ENCODE data around the gene ESR1.
"Not testable (repeated sequence)": the region's sequence is repeated elsewhere in the genome, so short reads cannot be mapped to it uniquely, and the experiment has no call there.

ESR1 gene

DNA sequence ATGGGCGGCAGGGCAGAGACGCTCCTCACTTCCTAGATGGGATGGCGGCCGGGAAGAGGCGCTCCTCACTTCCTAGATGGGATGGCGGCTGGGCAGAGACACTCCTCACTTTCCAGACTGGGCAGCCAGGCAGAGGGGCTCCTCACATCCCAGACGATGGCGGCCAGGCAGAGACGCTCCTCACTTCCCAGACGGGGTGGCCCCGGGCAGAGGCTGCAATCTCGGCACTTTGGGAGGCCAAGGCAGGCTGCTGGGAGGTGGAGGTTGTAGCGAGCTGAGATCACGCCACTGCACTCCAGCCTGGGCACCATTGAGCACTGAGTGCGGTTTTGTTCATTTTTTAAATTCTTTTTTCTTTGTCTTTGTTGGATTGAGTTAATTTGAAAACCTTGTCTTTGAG lies 92.3 kb downstream of the ESR1 start:
- DNase-seq: not testable (repeated sequence)

DNA sequence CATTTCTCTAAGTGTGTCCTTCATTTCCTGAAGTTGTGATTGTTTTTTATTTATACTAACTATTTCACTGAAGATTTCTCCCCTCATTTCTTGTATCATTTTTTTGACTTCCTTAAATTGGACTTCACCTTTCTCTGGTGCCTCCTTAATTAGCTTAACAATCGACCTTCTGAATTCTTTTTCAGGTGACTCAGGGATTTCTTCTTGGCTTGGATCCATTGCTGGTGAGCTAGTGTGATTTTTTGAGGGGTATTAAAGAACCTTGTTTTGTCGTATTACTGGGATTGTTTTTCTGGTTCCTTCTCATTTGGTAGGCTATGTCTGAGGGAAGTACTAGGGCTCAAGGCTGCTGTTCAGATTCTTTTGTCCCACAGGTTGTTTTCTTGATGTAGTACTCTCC lies 92.8 kb downstream of the ESR1 start:
- DNase-seq: no peak

DNA sequence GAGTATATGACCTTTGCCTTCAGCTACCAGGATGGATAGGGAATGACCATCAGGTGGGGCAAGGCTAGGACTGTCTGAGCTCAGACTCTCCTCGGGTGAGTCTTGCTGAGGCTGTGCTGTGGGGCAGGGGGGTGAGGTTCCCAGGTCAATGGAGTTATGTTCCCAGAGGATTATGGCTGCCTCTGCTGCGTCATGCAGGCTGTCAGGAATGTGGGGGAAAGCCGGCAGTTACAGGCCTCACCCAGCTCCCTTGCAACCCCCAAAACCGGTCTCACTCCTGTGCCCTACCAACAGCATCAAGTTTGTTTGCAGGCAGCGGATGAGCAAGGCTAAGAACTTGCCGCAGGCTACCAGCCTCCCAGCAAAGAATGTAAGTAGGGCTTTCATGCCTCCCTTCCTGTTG lies 93.5 kb downstream of the ESR1 start:
- no peak for DNase-seq

DNA sequence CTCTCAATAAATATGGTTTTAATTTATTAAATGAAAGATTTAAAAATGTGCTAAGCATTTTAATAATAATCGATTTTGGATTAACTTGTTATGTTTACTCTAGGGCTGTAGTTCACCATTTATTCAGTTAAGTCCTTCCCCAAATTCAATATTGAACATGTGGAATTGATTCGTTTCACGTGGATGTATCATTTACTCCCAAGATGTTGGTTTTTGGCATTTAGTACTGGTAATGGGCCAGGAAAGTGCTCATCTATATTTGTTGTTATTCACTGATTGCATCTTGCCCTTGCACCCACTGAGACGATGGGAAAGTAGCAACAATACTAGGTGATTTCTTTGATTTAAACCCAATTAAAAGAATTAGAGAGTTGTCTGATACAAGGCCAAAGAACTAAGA lies 97.1 kb downstream of the ESR1 start:
- DNase-seq: no peak

DNA sequence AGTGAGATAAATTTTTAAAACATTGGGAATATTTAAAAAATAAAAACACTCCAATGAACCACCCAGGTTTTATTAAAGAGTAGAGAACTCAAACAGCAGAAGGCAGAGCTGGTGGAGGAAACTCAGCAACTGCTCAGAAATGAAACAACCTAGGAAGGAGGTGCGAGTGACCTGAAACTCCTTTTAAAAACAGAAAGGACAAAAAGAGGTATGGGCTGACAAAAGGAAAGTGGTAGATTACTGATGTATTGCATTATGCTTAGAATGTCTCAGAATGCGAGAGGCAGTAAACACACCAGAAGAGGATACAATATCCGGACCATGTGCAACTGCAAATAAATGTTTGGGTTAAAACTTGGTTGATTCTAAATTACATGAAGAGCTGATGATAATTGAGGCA lies 97.6 kb downstream of the ESR1 start:
- DNase-seq: no peak

DNA sequence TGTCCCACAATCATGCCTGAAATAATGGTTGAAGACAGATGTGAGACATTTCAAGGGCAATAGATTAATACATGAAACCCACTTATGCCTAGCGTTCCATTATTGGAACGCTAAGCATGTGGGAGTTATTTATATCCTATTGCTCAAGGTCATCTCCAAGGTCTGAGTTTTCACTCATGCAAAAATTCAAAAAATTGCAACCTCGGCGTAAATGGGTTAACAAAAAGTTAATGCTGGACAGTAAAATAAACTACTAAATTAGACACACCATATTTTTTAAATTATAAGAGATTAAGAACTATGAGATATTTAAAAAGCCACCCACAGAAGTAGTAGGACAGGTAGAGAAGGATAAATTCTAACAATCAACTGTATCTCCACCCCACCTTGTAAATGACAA lies 98.4 kb downstream of the ESR1 start:
- no peak for DNase-seq

DNA sequence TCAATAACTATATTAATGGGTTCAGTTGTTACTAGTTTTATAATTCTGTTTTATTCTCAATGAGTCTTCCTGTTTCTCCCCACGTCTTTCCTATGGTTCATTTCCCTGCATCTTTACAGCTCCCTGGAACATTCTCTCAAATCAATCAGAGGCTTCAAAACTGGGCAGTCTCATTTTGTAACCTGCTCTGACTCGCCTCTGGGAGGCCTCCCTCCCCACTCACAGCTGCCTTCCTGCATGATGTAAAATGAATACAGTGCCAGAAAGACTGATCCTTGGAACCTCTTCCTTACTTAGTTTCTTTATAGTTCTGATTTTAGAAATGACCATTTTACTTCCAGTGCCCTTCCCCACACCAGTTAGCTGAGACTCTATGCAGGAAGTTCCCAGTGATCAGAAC lies 103.9 kb downstream of the ESR1 start:
- no peak for DNase-seq

DNA sequence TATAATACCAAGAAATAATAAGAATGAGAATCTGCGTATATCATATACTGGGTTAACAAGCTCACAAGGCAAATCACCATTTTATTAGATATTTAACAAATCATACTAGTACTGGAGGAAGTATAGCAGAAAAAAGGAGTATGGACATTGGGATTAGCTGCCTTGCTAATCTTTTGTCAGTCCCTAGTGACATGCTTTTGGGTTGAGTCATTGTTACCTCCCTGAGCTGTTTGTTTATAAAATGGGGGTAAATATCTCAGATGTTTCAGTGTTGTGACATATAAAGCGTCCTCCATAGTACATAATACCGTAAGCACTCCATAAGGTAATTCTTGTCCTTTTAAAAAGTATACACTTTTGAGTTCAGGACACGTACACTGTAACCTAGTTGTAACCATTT lies 107.0 kb downstream of the ESR1 start:
- no peak for DNase-seq

DNA sequence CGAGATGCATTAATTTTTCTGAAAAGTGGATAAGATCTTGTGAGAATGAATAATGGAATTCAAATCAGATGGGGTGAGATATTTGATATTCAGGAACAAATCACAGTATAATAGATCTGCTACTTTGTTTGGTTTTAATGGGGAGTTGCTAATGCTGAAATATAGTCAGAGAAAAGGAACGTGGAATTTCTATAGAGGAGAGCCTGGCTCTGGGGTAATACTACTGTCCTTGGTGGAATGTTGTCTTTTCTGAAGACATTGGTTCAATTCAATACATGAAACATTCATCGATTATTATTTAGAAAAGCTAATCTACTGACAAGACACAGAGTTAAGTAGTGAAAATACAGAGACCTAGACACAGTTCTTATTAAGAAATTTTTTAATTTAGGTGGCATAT lies 108.6 kb downstream of the ESR1 start:
- DNase-seq: no peak

DNA sequence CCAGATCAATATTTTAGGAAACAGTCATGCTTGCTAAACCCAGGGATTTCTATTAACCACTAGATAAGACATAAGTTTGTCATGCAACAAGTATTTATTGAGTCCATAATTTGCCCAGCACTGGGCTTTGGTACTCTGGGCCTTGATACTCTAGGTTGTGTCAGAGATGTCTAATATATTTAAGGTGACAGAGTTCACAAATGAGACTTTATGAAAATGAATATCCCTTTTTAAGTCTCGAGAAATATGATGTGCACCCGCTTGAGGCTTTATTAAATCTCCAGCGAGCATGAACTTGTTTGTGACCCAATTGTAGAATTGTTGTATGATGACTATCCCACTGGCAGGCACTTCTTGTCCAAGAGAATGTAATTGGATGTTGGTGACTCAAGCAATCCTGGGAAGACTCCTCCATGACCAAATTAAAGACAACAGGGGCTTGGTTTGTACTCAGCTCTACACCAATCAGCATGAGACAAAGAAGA lies 109.2 kb downstream of the ESR1 start:
- no peak for DNase-seq

DNA sequence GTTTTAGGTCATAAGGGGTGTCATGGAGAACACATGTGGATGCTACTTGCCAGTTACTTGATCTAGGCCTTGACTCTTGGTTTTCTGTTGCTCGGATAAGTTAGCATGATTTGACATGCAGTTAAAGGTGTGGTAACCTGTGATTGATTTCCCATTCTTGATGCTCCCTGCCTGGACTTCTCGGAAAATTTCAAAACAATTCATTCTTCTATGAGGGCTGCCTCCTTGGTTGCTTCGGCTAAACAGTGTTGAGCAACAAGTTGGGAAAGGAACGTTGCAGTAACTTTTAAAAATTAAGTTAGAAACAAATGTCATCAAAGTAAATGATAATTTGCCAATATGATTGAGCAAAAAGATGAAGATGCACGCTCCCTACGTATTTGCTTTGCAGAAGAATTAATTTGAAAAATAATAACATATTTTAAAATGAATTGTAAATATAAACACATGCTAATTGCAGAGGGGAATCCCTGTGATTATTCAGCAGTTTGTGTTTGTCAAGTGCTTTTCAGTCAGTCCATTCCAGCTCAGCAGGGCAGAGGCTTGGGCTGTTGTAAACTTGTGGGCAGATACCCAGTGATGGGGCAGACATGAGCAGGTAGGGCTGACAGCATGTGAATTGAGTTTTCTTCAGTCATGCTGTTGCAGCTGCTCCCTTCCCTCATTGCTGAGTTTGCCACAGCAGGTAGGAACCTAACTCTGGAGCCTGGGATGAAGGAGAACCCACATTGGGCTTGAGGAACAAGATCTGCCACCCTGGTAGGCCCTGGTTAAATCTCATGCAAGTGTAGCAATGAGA lies 110.2 kb downstream of the ESR1 start:
- DNase-seq: no peak

DNA sequence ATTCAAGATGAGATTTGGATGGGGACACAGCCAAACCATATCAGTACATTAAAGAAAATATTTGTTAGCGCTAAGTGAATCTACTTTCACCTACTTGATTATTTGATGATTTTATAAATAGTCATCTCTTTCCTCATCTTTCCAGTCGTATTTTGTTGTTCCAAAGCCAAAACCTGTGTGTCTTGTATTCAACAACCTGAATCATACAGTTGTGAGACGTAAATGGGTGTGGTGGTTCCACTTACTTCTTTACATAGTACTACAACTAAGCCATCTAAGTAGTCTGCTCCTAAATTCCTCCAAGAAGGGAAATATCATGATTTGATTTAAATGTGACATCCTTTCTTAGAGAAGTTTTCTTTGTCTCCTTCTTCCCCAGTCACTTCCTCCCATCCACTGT lies 132.8 kb downstream of the ESR1 start:
- no peak for DNase-seq

DNA sequence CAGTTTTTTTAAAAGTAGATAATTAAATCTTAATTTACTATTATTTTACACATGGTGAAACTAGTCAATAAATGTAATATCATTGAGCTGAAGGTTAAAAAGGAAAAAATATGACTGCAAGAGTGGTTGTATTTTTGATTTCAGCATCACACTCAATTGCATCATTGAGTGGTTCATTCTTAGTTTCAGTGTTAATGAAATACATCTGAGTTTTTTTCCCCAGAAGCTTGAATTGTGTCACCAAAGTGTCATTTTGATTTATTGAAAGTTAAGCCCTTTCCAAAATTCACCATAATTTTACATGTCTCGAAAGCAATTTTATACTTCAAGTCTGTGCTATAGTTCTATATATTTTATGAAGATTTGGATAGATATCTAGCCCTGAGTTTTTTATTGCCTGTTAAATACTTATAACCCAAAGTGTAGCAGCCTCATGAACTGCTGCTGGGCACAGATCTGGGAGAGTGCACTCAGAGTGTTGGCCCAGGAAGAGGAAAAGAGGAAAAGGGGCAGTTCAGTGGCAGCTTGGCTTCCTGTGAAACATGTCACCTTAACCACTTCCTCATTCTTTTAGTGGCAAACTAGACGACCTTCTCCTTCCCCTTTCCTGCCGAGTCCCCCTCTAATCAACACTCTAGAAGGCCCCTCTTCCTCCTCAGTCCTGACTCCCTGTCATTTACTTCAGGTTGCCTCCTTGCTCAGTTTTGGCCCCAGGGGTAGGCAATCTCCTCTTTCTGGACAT lies 140.7 kb downstream of the ESR1 start:
- no peak for DNase-seq

DNA sequence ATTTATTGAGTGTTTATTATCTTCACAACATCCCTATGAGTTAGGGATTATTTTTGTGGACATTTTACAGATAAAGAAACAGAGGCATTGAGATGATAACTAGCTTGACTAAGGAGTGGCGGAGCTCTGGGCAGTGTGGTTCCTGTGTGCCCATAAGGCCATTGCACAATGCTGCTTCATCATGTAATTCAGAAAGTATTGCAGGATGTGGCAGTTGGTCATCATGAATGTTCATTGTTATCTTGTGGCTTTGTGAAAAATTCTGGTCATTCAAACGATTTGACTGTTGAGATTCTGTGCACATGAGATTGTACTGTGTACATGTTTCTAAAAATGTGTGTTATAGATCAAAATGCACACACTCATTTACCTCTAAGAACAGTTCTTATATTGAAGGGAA lies 150.8 kb downstream of the ESR1 start:
- no peak for DNase-seq

DNA sequence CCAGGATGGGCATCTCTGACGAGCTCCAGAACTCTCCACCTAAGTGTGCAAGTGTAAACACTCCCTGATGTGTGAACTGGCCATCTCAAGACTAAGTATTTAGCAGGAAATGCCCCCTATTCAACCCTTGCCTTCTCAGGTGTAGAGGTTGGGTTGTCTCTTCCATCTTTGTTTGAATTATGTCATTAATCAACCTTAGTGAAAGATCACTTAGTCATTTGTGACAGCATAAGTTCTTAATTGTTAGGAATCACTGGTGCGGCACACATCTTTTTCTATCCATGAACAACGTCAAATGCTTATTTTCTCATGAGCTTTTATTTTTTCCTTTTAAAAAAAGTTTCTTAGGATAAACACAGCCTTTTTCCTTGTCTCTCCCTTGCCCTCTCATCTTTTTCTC lies 151.6 kb downstream of the ESR1 start:
- DNase-seq: no peak

DNA sequence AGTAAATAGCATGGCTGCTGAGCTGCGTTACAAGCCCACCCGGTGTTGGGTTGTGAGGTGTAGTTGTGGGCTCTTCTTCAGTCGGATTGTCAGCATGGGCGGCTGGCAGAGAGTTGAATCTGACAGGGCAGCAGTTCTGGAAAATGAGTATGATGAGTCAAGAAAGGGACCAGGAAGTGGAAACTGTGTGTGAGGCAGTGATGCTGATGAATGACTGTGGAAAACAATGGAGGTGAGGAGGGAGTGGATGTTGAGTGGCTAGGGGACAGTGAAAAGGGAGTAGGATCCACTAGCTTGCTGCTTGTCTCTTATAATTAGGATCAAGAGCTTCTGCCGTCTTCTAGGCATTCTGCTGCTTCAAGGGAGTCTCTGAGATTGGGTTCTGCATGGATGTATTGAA lies 154.3 kb downstream of the ESR1 start:
- DNase-seq: no peak

DNA sequence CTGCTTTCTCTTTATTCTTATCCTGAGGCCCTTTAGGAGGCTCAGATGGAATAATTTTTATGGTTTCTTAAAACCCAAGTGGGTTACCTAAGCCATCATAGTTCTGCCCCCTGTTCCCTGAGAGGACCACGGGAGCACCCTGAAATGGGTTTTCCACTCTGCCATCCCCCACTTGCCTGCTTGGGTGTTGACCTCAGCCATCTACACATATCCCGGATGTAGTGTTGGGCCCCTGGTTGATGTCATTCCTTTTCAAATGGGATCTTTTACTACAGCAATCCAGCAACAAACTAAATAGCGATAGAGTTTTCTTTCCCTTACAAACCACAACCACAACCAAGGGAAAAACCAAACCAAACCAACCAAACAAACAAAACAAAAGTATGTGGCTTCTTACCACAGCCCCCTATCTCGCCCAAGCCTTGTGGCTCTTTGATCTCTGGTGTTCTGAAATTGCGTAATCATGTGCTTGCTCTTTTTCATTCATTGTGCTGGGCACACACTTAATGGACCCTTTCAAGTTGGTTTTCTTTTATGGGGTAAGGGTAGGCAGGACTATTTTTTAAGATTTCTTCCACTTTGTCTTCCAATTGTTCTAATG lies 154.9 kb downstream of the ESR1 start:
- no peak for DNase-seq

DNA sequence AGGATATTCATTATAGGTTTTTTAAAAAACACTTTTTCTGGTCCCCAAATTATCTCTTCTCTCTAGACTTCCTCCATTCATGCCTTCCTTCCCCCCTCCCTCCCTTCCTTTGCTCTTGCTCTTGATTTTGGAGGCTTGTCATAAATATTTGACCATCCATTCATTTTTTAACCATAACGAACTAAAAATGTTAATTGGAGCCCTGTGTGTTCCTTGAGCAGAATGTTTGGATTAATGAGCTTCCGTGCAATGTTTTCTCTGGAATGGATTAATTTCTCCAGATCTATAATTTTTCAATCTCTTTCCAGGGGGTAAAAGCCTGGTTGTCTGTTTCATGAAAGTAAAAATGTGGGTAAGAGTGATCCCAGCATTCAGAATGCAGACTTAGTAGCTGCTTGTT lies 155.5 kb downstream of the ESR1 start:
- no peak for DNase-seq

DNA sequence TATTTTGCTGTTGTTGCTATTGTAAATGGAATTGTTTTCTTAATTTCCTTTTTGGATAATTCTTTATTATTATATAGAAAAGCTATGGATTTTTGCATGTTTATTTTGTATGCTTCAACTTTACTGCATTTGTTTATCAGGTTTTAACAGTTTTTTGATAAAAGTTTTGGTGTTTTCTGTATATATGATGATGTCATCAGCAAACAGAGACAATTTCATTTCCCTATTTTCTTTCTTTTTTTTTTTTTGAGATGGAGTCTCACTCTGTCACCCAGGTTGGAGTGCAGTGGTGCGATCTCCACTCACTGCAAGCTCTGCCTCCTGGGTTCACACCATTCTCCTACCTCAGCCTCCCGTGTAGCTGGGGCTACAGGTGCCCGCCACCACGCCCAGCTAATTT lies 156.9 kb downstream of the ESR1 start:
- DNase-seq: not testable (repeated sequence)

DNA sequence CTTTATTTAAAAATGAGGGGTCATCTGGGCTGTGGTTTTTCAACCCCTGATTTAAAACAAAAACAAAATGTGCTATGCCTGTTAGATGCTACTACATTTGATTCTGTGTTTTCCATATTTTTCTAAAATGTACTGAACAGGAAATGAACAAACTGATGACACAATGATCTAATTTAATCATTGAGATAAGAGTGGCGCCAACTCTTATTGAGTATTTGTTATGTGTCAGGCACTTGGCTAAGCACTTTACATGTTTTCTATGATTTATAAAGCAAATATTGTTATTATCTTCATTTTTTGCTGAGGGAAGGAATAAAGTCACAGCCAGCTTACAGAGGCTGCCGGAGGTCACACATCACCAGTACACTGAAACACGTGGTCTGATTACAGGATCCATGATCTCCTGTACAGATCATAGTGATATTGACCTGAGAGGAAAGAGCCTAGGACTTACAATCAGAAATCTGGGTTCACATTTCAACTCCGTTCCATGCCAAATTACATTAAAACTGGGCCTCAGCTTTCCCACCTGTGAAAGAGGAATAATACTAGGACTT lies 166.7 kb downstream of the ESR1 start:
- DNase-seq: no peak

DNA sequence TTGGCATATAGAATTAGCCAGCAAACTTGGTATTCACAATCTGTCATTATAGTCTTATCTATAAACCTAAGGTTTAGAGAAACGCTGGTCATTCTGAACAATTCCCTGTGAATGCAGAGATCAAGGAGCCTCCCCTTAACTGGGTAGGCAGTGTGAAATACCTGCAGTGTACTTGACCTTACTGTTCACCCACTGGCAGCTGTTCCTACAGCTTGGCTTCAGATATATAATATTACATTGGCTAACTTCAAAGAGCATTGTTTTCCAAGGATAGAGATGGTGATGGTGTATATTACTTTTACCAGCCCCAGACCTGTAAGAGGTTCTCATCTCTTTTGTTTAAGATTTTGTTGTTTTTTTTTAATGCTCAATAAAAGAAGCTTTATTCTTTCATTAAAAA lies 168.3 kb downstream of the ESR1 start:
- no peak for DNase-seq

DNA sequence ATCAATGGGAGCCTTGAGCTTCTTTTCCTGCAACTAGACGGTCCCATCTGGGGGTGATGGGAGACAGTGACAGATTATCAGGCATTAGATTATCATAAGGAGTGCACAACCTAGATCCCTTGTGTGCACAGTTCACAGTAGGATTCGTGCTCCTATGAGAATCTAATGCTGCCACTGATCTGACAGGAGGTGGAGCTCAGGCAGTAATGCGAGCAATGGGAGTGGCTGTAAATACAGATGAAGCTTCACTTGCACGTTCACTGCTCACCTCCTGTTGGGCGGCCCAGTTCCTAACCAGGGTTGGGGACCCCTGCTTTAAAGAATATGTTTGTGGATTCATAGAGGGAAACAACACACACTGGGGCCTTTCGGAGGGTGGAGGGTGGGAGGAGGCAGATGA lies 180.7 kb downstream of the ESR1 start:
- not testable (repeated sequence) for DNase-seq

DNA sequence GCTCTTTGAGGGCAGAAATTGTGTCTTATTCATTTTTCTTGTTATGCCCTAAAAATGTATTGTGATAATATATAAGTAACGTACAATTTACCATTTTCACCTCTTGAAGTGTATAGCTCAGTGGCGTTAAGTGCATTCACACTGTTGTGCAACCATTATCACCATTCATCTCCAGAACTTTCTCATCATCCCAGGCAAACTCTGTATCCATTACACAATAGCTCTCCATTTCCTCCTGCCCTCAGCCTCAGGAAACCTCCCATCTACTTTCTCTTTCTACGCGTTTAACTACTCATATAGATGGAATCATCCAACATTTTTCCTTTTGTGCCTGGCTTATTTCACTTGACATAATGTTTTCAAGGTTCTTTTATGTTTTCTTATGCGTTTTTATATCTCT lies 184.6 kb downstream of the ESR1 start:
- DNase-seq: no peak

DNA sequence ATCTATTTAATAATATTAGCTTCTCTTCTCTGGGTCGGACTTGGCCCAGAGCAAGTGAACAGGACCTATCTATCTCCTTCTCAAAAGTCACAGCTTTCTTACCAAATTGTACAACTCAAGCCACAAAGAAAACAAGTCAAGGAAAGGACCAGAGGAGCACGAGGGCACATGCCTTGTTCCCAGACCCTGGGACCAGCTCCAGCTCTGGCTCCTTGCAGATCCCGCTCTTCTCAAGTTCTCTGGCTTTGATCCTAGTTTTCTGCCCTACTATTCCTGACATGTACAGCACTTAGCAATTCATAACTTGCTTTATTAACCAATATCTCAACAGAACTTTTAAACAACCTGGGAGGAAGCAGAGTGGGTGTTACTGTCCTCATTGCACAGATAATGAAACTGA lies 185.9 kb downstream of the ESR1 start:
- no peak for DNase-seq
